NOMO-1 (cell line): Measurements from ENCODE around the gene SORCS1.
A peak's percentile ranks its signal among the peaks of the same experiment; 100 is the strongest.

Experiments used
- DNase-seq, 2 experiments: peaks; one replicate each; lab custom pipeline; 2025; ENCODE audit not compliant: unreplicated experiment in 2 of 2; lab: John Stamatoyannopoulos, UW

The SORCS1 gene

GRCh38 chr10:106830006-106830405 is 334.5 kb downstream of the SORCS1 start:
- DNase-seq: no peak

- no peak for DNase-seq
Measured at GRCh38 chr10:106826716-106827115, 337.8 kb downstream of the SORCS1 start.

- no peak for DNase-seq
Measured at GRCh38 chr10:106825576-106826364, 338.7 kb downstream of the SORCS1 start.

DNA sequence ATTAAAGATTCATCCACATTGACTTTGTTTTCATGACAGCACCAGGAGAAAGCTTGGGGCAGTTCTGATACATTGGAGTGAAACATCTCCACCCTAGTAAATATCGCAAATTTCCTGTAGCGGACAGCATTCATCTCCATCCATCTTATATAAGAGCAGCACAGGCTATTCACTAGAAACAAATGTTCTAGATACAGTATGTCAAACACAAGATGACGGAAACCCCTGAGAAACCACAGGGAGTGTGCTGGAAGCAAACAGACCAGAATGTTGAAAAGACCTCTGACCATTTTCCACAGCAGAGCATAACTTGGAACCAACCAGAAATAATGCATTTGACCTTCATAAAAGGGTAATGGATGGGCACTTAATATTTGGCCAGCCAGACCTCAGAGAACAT is 343.9 kb downstream of the SORCS1 start:
- DNase-seq: no peak

DNA sequence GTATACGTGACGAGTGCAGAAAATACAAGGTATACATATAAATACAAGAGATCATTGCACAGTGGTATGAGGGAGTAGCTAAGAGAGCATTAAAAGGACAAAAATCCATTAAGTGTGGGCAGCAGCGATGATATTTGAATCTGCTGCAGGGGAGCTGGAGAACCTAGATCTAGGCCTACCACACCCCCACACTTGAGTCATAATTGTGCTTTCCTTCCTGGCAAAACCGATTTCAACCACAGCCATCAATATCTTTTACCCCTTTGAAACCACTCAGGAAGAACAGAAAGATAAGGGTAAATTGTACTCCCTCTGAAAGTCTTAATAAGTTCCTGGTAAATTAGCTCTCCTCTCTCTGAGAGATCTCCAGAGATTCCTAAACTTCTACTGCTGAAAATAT is 345.0 kb downstream of the SORCS1 start:
- DNase-seq: peak; percentile 56 to 68

DNA sequence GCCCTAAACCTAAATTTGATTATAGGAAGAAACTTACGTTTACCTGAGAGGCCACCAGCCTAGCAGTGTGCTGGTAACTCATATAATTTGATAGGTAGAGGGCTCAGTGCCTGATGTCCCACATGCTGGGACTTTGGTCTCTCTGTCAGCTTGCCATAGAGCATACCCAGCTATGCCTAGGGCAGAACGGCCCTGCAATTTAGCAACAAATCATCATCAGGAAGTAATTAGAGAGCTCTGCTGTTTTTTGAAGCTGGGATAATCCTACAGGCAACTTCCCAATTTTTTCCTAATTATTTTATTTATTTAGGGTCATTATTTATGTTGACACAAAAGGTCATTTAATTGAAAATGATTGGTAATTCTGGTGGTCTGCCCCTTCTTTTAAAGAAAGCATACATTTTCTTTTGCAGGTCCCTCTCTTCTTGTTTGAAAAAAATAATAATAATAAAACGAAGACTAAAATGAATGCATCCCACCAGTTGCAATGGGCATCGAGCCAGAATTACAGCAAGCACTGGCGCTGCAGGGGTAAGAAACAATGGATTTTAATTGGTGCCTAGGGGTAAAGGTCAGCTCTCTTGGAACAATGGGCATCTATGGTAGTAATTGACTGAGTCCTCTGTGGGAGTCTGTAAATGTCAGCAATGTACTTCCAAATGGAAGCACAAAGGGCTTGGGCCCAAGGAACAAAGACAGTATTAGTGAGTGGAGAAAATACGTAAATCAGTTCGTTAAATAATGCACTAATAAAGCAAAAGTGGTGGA is 348.0 kb downstream of the SORCS1 start:
- DNase-seq: peak in 1 of 2 experiments; percentile 6

GRCh38 chr10:106815427-106816043 is 349.0 kb downstream of the SORCS1 start:
- peak; percentile 30 to 68 for DNase-seq

DNA sequence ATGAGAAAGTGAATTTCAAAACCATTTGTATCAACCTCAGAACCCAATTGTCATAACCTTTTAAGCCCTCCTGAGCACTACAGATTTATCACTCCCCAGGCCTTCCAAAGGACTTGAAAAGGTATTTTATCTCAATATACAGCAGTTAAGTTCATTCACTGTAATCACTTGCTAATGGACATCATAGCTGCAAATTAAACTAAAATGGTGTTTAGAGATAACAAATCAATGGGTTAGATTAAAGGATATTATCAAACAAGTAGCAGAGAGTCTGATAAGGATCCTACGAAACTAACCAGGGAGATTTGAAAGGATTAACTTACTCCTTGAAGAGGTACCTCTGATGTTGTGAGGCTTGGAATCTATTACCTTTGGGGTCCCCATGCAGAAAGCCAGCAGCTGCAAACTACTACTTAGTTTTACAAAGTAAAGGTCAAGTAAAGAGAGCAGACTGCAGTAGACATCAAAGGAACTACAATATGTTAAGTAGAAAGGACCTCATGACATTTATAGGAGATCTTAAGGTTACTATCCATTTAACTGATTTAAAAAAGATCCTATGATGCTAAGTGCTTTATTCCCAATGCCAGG is 359.4 kb downstream of the SORCS1 start:
- no peak for DNase-seq

- no peak for DNase-seq
Measured at GRCh38 chr10:106802949-106803348, 361.6 kb downstream of the SORCS1 start.

DNA sequence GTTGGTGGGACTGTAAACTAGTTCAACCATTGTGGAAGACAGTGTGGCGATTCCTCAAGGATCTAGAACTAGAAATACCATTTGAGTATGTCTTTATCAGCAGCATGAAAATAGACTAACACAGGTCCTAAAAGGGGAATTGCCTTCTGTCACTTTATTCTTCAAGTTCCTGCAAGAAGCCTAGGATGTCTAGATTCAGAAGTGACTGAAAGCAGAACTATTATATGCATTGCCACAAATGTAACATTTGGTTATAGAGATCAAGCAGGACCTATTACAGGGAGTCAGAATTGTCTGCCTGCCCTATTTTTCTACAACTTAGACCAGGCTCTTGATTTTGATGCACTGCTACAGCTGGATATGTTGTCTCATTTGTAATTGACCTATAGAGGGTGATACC is 364.7 kb downstream of the SORCS1 start:
- peak; percentile 16 to 79 for DNase-seq

- peak; percentile 27 to 73 for DNase-seq
Measured at GRCh38 chr10:106795619-106796018, 368.9 kb downstream of the SORCS1 start.

GRCh38 chr10:106793617-106794016 is 370.9 kb downstream of the SORCS1 start:
- no peak for DNase-seq

DNA sequence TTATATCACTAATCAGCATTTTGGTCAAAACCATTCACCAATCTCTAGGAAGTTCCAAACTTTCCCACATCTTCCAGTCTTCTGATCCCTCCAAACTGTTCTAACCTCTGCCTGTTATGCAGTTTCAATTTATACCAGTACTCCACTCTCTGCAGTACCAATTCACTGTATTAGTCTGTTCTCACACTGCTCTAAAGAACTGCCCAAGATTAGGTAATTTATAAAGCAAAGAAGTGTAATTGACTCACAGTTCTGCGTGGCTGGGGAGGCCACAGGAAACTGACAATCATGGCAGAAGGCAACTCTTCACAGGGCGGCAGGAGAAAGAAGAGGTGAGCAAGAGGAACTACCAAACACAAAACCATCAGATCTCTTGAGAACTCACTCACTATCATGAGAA is 374.9 kb downstream of the SORCS1 start:
- no peak for DNase-seq

DNA sequence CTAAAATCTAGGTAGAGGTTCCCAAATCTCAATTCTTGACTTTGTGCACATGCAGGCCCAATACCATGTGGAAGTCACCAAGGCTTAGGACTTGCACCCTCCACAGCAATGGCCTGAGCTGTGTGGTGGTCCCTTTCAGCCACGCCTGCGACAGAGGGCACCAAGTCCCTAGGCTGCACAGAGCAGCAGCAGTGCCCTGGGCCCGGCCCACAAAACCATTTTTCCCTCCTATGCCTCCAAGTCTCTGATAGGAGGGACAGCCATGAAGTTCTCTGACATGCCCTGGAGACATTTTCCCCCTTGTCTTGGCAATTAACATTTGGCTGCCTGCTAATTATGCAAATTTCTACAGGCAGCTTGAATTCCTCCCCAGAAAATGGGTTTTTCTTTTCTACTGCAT is 375.5 kb downstream of the SORCS1 start:
- no peak for DNase-seq

GRCh38 chr10:106785528-106785927 is 379.0 kb downstream of the SORCS1 start:
- no peak for DNase-seq

DNA sequence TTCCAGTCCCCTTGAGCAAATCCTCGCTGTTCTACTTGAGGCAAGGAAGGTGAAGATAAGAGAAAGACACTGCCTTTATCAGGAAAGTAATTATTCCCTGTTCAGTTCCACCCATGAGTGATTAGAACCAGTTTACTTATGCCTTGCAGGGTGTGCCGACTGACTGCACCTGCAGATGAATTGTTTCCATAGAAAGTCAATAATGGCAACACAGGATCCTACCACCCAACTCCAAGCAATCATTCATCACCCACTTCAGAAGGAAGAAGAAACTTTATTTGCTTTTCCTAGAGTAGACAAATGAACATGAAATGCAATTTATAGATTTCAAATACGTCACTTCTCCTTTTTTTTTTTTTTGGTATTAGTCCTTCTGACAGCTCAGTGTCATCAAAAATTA is 383.9 kb downstream of the SORCS1 start:
- peak in 1 of 2 experiments; percentile 5 for DNase-seq

DNA sequence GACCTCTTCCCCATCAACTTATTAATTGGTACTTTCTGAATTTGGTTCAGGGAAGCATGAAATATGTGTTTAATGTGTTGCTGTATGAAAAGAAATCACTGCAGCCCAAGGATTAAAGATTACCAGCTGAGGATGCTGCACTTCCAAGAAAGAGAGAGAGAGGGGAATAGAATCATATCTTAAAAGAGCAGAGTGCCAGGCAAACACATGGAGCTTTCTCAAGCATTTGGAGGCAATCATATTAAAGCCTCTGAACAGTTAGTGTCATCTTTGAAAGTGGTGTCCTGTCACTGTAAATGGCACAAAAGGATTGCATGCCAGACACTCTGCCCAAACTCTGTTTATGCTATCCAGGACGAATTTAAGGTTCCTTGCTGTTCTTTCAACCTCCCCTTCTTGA is 386.7 kb downstream of the SORCS1 start:
- DNase-seq: no peak

DNA sequence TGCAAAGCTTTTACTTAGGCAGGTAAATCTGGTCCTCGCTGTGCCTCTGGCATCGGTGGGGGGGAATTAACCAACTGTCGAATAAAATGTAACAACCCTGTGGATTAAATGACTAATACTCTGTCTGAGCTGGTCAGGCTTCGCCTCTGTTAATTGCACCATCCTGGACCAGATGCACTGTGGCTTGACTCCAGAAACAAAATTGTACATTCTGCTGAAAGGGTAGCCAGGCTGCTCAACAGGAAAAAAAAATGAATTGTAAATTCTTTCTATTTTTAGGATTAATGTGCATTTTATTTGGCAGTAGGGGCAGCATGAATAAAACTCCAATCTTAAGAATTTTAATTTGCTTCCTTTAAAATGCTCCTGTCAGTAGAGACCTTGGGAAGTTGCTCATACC is 389.4 kb downstream of the SORCS1 start:
- no peak for DNase-seq

- DNase-seq: no peak
Measured at GRCh38 chr10:106772957-106773356, 391.5 kb downstream of the SORCS1 start.

GRCh38 chr10:106771154-106771553 is 393.4 kb downstream of the SORCS1 start:
- no peak for DNase-seq

- no peak for DNase-seq
Measured at GRCh38 chr10:106768204-106768603, 396.3 kb downstream of the SORCS1 start.
